T-cell (primary cell): ENCODE data around the gene SPSB4. TPM values are rescaled to one million over a fixed set of nuclear protein-coding genes. Genes with fewer than 3 reads are reported as not detected.

ENCODE experiments used
- ATAC-seq, 4 experiments: fragments of 200-7000 bp in 3 of 4; fragments of 150-1000 bp in 1 of 4; cut with Tn5 transposase; replicated peaks in 1 of 4; 1 replicate in 3 of 4; 2 replicates in 1 of 4; pipeline ENCODE4 v1.10.0; 2021; ENCODE audit warnings: moderate library complexity in 3 of 4, mild to moderate bottlenecking in 2 of 4, moderate number of reproducible peaks in 1 of 4
- CTCF ChIA-PET, 2 donors: fragments of 300-600 bp; sonication (Branson Sonifier 250); formaldehyde crosslinking; loops; one replicate each; lab custom pipeline; 2022; ENCODE audit warnings: antibody characterized with exemption in 2 of 2; lab: Charles Lee
- POLR2A ChIA-PET, 2 donors: fragments of 300-600 bp; sonication (Branson Sonifier 250); formaldehyde crosslinking; loops; one replicate each; lab custom pipeline; 2022; ENCODE audit warnings: antibody characterized with exemption in 2 of 2; lab: Charles Lee
- DNase-seq, 35 experiments: peaks; one replicate each; pipeline versions ENCODE4 v3.0.0 to v3.0.0-alpha.2; 2013 to 2023
- H3K27ac ChIP-seq: one replicate; pipeline ENCODE4 v1.5.1; 2013; ENCODE audit warnings: low read length
- H3K27me3 ChIP-seq, 2 experiments: replicated peaks in 1 of 2; 1 replicate in 1 of 2; 2 replicates in 1 of 2; pipeline versions ENCODE4 v1.6.1 to v1.7.0; 2013; ENCODE audit warnings: low read length in 1 of 2, mixed read lengths in 1 of 2; ENCODE audit not compliant: control insufficient read depth in 2 of 2, insufficient read depth in 2 of 2; ENCODE audit errors: extremely low read depth in 1 of 2
- H3K36me3 ChIP-seq, 2 donors: 1 replicate in 1 of 2; 2 replicates in 1 of 2; pipeline versions ENCODE4 v1.6.1 to v1.7.0; 2013; ENCODE audit warnings: low read length in 1 of 2; ENCODE audit not compliant: control insufficient read depth in 2 of 2, insufficient read depth in 1 of 2; ENCODE audit errors: extremely low read depth in 1 of 2
- H3K4me1 ChIP-seq, 2 experiments: 1 replicate in 1 of 2; 2 replicates in 1 of 2; pipeline versions ENCODE4 v1.6.1 to v1.7.0; 2013; ENCODE audit warnings: low read length in 2 of 2, mixed read lengths in 1 of 2; ENCODE audit not compliant: insufficient read depth in 2 of 2, control insufficient read depth in 1 of 2; ENCODE audit errors: extremely low read depth in 1 of 2
- H3K4me3 ChIP-seq, 2 donors: 1 replicate in 1 of 2; 2 replicates in 1 of 2; pipeline versions ENCODE4 v1.5.1 to v1.7.0; 2013; ENCODE audit warnings: mild to moderate bottlenecking in 2 of 2, low read length in 1 of 2, moderate library complexity in 1 of 2; ENCODE audit not compliant: control insufficient read depth in 1 of 2; ENCODE audit errors: extremely low read depth in 1 of 2
- H3K9me3 ChIP-seq: 2 replicates; pipeline ENCODE4 v1.7.0; 2013
- H3K27ac Mint-ChIP-seq, 2 donors: one replicate each; pipeline ENCODE4 v1.8.0; 2020 to 2021; ENCODE audit warnings: mild to moderate bottlenecking in 2 of 2, mixed read lengths in 2 of 2
- H3K27me3 Mint-ChIP-seq, 2 donors: one replicate each; pipeline ENCODE4 v1.8.0; 2021 to 2022; ENCODE audit warnings: mixed read lengths in 2 of 2
- H3K36me3 Mint-ChIP-seq: one replicate; pipeline ENCODE4 v1.8.0; 2021; ENCODE audit warnings: mixed read lengths
- H3K4me1 Mint-ChIP-seq, 3 donors: one replicate each; pipeline ENCODE4 v1.8.0; 2020 to 2022; ENCODE audit warnings: mixed read lengths in 3 of 3, mild to moderate bottlenecking in 1 of 3
- H3K4me3 Mint-ChIP-seq, 3 donors: one replicate each; pipeline ENCODE4 v1.8.0; 2020 to 2022; ENCODE audit warnings: mild to moderate bottlenecking in 3 of 3, mixed read lengths in 3 of 3, moderate library complexity in 3 of 3
- H3K9me3 Mint-ChIP-seq, 3 donors: one replicate each; pipeline ENCODE4 v1.8.0; 2020 to 2022; ENCODE audit warnings: mixed read lengths in 3 of 3
- WGBS: methylation state at CpG from one replicate; pipeline ENCODE4 v1.1.5; 2013; ENCODE audit warnings: missing lambda C conversion rate; ENCODE audit not compliant: insufficient coverage; 5-methylcytosine and 5-hydroxymethylcytosine counted together
- total RNA-seq, 35 experiments: library from RNA in 6 of 35; stranded (reverse) in 6 of 35; fragments of 120-200 nt in 1 of 35; gene quantifications; one replicate each; pipeline versions ENCODE4 v1.2.1 to v1.2.4 and lab custom pipeline; 2013 to 2026

SPSB4 gene
- total RNA-seq, 5 donors from 2014 or later (not counting 1 experiment from before 2014, with no cell fraction given) = not detected

DNA sequence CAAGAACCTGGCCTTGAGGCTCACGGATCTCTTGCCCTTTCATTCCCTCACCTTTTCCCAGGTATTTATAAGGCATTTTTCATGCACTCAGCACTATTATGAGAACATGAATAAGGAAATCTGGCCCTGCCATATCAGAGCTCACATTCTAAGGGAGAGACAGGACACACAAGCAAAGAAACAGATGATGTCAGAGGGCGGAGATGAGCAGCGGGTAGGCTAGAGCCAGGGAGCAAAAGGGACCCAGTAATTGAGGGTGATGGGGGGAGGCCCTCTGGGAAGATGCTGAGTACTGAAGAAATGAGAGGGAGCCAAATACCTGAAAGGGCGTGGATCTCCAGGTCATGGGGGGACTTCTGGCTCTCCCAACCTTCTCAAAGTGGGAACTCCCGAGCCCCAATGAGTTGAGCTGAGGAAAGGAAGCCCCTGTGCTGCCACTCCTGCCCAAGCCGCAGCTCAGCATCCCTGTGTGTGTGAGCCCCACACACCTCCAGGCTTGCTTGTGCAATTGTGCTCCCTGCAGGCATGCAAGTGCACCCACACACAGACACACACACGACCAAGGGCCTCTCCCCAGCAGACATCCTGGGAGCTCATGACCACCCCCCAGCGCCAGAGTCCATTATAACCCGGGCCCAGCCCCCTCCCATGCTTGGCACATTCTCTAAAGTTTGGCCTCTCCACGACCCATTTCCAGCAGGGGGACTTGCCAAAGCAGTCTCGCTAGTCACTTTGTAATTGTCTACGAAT is 99.1 kb downstream of the SPSB4 start:
- Histone ChIP-seq H3K4me3 (no peak overlapping the region), H3K4me1 (no peaks in the 10 kb centered on the region), H3K36me3 (no peaks in the 10 kb centered on the region), H3K9me3 (no peaks in the 10 kb centered on the region), H3K27me3 (peaks cover 0 to 27% of the 10 kb centered on the region in 2 experiments), H3K27ac (no peak overlapping the region)
- Mint-ChIP-seq H3K4me3 (no peak overlapping the region), H3K4me1 (no peaks in the 10 kb centered on the region), H3K9me3 (no peaks in the 10 kb centered on the region), H3K36me3 (no peaks in the 10 kb centered on the region), H3K27me3 (peaks cover 5 to 21% of the 10 kb centered on the region in 2 donors), H3K27ac (no peak overlapping the region)
- ChIA-PET POLR2A (no interaction called here), CTCF (no interaction called here)
- no peak for ATAC-seq
- DNase-seq = no peak
- 75% methylated on average over 10 of the region's 12 CpGs for WGBS

DNA sequence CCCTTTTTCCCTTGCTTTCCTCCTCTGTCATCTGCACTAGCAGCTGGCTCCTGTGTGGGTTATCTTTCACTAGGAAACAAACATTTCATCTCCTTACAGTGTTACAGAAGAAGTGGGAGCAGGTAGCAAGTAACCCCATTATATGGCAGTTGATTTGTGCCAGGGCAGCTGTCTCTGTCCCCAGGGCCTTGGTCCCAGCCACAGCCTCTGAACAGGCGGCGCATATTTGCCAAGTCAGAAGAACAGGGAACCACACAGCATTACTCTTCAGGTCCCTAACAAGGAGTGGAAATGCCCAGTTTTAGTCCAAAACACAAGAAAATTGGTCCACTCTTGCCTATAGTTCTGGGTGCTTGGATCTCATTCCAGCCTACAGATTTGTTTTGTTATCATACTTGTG is 99.8 kb downstream of the SPSB4 start:
- H3K4me1 Mint-ChIP-seq = no peaks in the 10 kb centered on the region
- H3K27ac Mint-ChIP-seq = no peak overlapping the region
- H3K27me3 ChIP-seq = peaks cover 0 to 27% of the 10 kb centered on the region in 2 experiments
- H3K36me3 Mint-ChIP-seq = no peaks in the 10 kb centered on the region
- 92% methylated on average over 2 of the region's 2 CpGs for WGBS
- no peaks in the 10 kb centered on the region for H3K36me3 ChIP-seq
- POLR2A ChIA-PET = no interaction called here
- H3K27ac ChIP-seq = no peak overlapping the region
- no peak for ATAC-seq
- peaks cover 5 to 21% of the 10 kb centered on the region in 2 donors for H3K27me3 Mint-ChIP-seq
- no peak overlapping the region for H3K4me3 Mint-ChIP-seq
- CTCF ChIA-PET = no interaction called here
- H3K9me3 ChIP-seq = no peaks in the 10 kb centered on the region
- DNase-seq = no peak
- no peaks in the 10 kb centered on the region for H3K4me1 ChIP-seq
- no peaks in the 10 kb centered on the region for H3K9me3 Mint-ChIP-seq
- H3K4me3 ChIP-seq = no peak overlapping the region

- no peaks in the 10 kb centered on the region for H3K36me3 Mint-ChIP-seq
- H3K4me1 Mint-ChIP-seq = no peaks in the 10 kb centered on the region
- Histone ChIP-seq H3K36me3 (no peaks in the 10 kb centered on the region), H3K27me3 (peaks cover 0 to 27% of the 10 kb centered on the region in 2 experiments), H3K27ac (no peak overlapping the region), H3K4me3 (no peak overlapping the region), H3K4me1 (no peaks in the 10 kb centered on the region), H3K9me3 (no peaks in the 10 kb centered on the region)
- ChIA-PET CTCF (no interaction called here), POLR2A (no interaction called here)
- peaks cover 5 to 21% of the 10 kb centered on the region in 2 donors for H3K27me3 Mint-ChIP-seq
- no peak for ATAC-seq
- WGBS = no CpG with 5 or more reads among the region's 9 CpGs
- no peak overlapping the region for H3K27ac Mint-ChIP-seq
- no peaks in the 10 kb centered on the region for H3K9me3 Mint-ChIP-seq
- DNase-seq = no peak
- H3K4me3 Mint-ChIP-seq = no peak overlapping the region
These were observed 100.3 kb downstream of the SPSB4 start for GRCh38 chr3:141151439-141151838.

DNA sequence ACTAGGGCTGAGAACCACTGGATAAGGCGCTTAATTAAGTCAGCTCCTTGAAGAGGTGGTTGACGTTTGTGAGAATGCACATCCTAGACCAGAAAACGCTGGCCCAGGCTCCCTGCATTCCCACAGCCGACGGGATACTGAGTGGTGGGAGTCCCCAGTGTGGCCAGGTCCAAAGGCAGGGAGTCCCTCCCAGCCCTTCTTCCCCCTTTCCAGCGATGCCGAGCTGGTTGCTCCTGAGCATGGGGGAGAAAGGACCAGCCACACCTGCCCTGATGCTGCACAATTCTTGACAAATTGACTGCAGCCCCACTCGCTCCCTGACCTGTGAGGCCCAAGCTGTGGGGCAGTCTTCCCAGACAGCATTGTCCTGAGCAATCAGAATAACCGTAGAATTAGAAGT is 101.0 kb downstream of the SPSB4 start:
- no peaks in the 10 kb centered on the region for H3K36me3 ChIP-seq
- H3K36me3 Mint-ChIP-seq = no peaks in the 10 kb centered on the region
- H3K27me3 Mint-ChIP-seq = peaks cover 5 to 20% of the 10 kb centered on the region in 2 donors
- no peaks in the 10 kb centered on the region for H3K4me1 Mint-ChIP-seq
- ChIA-PET POLR2A (no interaction called here), CTCF (no interaction called here)
- no peak overlapping the region for H3K4me3 ChIP-seq
- H3K9me3 ChIP-seq = no peaks in the 10 kb centered on the region
- H3K27me3 ChIP-seq = peaks cover 0 to 24% of the 10 kb centered on the region in 2 experiments
- H3K9me3 Mint-ChIP-seq = no peaks in the 10 kb centered on the region
- no peak overlapping the region for H3K27ac ChIP-seq
- no peak overlapping the region for H3K27ac Mint-ChIP-seq
- DNase-seq (no peak), ATAC-seq (no peak)
- no peak overlapping the region for H3K4me3 Mint-ChIP-seq
- 64% methylated on average over 6 of the region's 9 CpGs for WGBS
- no peaks in the 10 kb centered on the region for H3K4me1 ChIP-seq

DNA sequence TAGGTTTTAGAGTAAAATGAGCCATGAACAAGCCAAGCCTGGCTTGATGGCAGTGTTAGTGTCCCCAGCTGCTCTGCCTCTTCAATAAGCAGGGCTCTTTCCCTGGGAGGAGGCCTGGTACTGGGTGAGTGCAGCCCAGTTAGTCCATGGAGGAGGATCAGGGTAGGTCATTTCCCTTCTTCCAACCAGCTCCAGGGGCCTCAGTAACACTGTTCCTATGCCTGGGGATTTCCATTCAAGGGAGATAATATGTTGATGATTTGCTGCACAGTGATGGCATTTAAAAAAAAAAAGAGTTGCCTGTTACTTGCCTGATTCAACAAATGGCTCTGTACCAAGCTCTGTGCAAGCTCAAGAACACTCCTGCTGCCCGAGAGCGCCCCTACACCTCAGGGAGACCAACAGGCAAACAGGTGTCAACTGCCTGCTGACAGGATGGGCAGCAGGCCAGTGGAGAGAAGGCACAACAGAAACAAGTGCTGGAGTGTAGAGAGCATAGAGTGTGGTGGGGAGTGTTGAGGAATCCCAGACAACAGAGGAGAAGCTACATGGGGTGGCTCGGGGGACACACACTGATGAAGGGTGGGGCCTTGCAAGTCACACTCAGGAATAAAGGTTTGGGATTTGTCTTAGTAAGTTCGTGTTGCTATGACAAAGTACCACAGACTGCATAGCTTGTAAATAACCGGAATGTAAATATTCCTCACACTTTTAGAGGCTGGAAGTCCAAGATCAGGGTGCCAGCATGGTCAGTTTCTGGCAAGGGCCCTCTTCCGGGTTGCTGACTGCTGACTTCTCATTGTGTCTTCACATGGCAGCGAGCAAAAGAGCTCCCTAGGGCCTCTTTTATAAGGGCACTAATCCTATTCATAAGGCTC is 101.9 kb downstream of the SPSB4 start:
- Histone ChIP-seq H3K27me3 (peaks cover 0 to 30% of the 10 kb centered on the region in 2 experiments), H3K4me3 (no peak overlapping the region), H3K27ac (no peak overlapping the region), H3K4me1 (no peaks in the 10 kb centered on the region), H3K36me3 (no peaks in the 10 kb centered on the region), H3K9me3 (no peaks in the 10 kb centered on the region)
- ChIA-PET CTCF (interaction anchor here in 1 of 2 donors (0.5 kb wide), 1 partner anchor 140 kb away, joined by 6 read pairs; no protein-coding TSS in a partner anchor), POLR2A (interaction anchor here in 1 of 2 donors (0.6 kb wide), 1 partner anchor 86 kb away, joined by 3 read pairs; no protein-coding TSS in a partner anchor)
- H3K27ac Mint-ChIP-seq = no peak overlapping the region
- ATAC-seq = no peak
- 75% methylated on average over 2 of the region's 7 CpGs for WGBS
- no peak overlapping the region for H3K4me3 Mint-ChIP-seq
- no peaks in the 10 kb centered on the region for H3K36me3 Mint-ChIP-seq
- H3K9me3 Mint-ChIP-seq = no peaks in the 10 kb centered on the region
- peaks cover 5 to 13% of the 10 kb centered on the region in 2 donors for H3K27me3 Mint-ChIP-seq
- H3K4me1 Mint-ChIP-seq = no peaks in the 10 kb centered on the region
- DNase-seq = no peak

- ChIA-PET CTCF (interaction anchor here in 1 of 2 donors (0.5 kb wide), 1 partner anchor 141 kb away, joined by 6 read pairs; no protein-coding TSS in a partner anchor), POLR2A (no interaction called here)
- Mint-ChIP-seq H3K4me1 (no peaks in the 10 kb centered on the region), H3K36me3 (no peaks in the 10 kb centered on the region), H3K9me3 (peaks cover 0 to 1% (median 1%) of the 10 kb centered on the region in 3 donors), H3K27me3 (peaks cover 4 to 14% of the 10 kb centered on the region in 2 donors), H3K27ac (no peak overlapping the region), H3K4me3 (no peak overlapping the region)
- H3K4me3 ChIP-seq = no peak overlapping the region
- no peak overlapping the region for H3K27ac ChIP-seq
- no peak for DNase-seq
- H3K9me3 ChIP-seq = no peaks in the 10 kb centered on the region
- ATAC-seq = no peak
- WGBS = 100% methylated on average over 1 of the region's 1 CpG
- H3K36me3 ChIP-seq = no peaks in the 10 kb centered on the region
- no peaks in the 10 kb centered on the region for H3K4me1 ChIP-seq
- H3K27me3 ChIP-seq = peaks cover 0 to 31% of the 10 kb centered on the region in 2 experiments
These were observed 102.5 kb downstream of the SPSB4 start for GRCh38 chr3:141153679-141153966.
